Motor neuron (in vitro differentiated cells): Measurements from ENCODE around the gene SVIL. TPM values are rescaled to one million over a fixed set of nuclear protein-coding genes. Genes with fewer than 3 reads are reported as not detected.

Source experiments
- ATAC-seq, 8 experiments: fragments of 200-7000 bp; cut with Tn5 transposase; replicated peaks in 6 of 8; 2 replicates each; pipeline ENCODE4 v1.8.0; 2021; ENCODE audit warnings: mild to moderate bottlenecking in 8 of 8, moderate library complexity in 8 of 8
- H3K27ac ChIP-seq, 2 donors: fragments of 250-450 bp; sonication (Bioruptor Pico); 2 replicates each; pipeline ENCODE4 v1.9.0; 2021; ENCODE audit warnings: antibody characterized with exemption in 2 of 2, mild to moderate bottlenecking in 2 of 2, moderate library complexity in 1 of 2
- H3K4me1 ChIP-seq, 2 donors: fragments of 250-450 bp; sonication (Bioruptor Pico); replicated peaks in 1 of 2; 2 replicates each; pipeline ENCODE4 v1.6.1; 2021; ENCODE audit warnings: antibody characterized with exemption in 2 of 2, mild to moderate bottlenecking in 2 of 2, moderate library complexity in 1 of 2
- H3K4me3 ChIP-seq, 5 donors: fragments of 250-450 bp; sonication (Bioruptor Pico); 2 replicates each; pipeline ENCODE4 v1.9.0; 2021; ENCODE audit warnings: antibody characterized with exemption in 5 of 5, mild to moderate bottlenecking in 5 of 5, moderate library complexity in 4 of 5
- WGBS, 10 experiments: fragments of 450-650 bp; shearing (Covaris generic); methylation state at CpG; one replicate each; pipeline ENCODE4 v1.0.0; 2022; 5-methylcytosine and 5-hydroxymethylcytosine counted together
- in situ Hi-C, 9 experiments: fragments of 400-800 bp; cut with MboI; loops; one replicate each; pipeline ENCODE4 v1.15.0; 2021; ENCODE audit warnings: low sequenced_read_pairs in 9 of 9, low pct_unique_long_range_greater_than_20kb in 2 of 9; ENCODE audit not compliant: unreplicated experiment in 9 of 9
- total RNA-seq, 8 experiments: library from RNA; unstranded; fragments of 300-600 nt; gene quantifications; 2 replicates each; pipeline versions ENCODE4 v1.2.3 to v1.2.4, GENCODE V29; 2022

Gene SVIL
- total RNA-seq, 8 experiments from 2014 or later, result 10.4 to 128 (median 37.8) TPM

DNA sequence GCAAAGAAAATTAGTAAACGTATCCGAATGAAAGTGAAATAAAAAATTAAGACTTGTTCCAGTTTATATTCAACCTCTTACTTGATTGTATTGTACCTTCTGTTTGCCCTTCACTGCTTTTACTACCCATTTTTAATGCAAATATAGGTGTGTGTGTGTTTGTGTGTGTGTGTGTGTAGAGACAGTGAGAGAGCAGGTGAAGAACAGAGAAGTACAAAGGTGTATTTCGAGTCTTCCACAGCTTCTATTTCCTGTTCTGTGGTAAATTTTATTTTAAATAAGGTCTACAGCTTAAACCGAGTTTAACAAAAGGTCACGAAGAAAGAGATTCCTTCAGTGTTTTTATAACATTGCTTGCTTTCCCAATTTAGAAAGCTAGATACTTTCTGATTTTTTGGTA is 12.7 kb upstream of the SVIL start:
- whole genome bisulfite sequencing, 10 experiments, result 14 to 95% (median 85%) methylated on average over 3 to 5 of the region's 5 CpGs
- Histone ChIP-seq H3K27ac (no peak overlapping the region), H3K4me3 (no peak overlapping the region), H3K4me1 (peaks cover 16 to 26% of the 10 kb centered on the region in 2 donors)
- in situ Hi-C loops, result loop anchor here in 1 of 9 experiments (25.0 kb wide), 1 partner anchor 215 kb away; no protein-coding TSS in a partner anchor
- no peak for ATAC-seq

DNA sequence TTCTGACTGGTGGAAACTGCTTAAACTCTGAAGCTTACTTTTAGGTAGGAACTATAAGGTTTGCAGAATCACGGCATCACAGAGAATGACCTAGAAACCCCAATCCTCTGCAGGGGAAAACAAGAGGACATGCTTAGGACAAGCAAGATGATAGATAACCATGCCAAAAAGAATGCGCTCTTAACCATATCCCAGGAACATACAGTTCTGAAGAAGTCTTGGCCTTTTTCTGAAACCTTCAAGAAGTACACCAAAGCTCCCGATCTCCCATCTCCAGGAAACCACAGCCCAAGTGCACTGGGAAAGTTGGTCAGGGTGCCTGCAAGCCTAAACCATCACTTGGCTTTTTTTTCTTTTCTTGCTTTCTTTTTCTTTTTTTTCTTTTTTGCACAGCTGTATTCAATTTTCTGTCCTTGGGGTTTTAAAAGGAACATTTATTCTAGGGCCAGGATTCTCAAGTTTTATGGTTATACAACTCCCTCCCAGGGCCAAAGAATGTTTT is 12.2 kb upstream of the SVIL start:
- in situ Hi-C loops, result loop anchor here in 1 of 9 experiments (25.0 kb wide), 1 partner anchor 215 kb away; no protein-coding TSS in a partner anchor
- no peak overlapping the region for H3K4me3 ChIP-seq
- H3K4me1 ChIP-seq, result peaks cover 16 to 26% of the 10 kb centered on the region in 2 donors
- ATAC-seq, result peak in 1 of 8 experiments; percentile 6
- WGBS, 10 experiments, result 0 to 100% (median 75%) methylated on average over 1 to 3 of the region's 3 CpGs
- no peak overlapping the region for H3K27ac ChIP-seq

GRCh38 chr10:29646238-29646902 is 11.6 kb upstream of the SVIL start:
- Histone ChIP-seq H3K4me3 (no peak overlapping the region), H3K27ac (no peak overlapping the region), H3K4me1 (peaks cover 16 to 26% of the 10 kb centered on the region in 2 donors)
- peak; percentile 28 to 76 (median 56) for ATAC-seq
- in situ Hi-C loops, result loop anchor here in 1 of 9 experiments (25.0 kb wide), 1 partner anchor 216 kb away; no protein-coding TSS in a partner anchor
- 0 to 100% (median 70%) methylated on average over 1 to 7 of the region's 8 CpGs for WGBS, 10 experiments

DNA sequence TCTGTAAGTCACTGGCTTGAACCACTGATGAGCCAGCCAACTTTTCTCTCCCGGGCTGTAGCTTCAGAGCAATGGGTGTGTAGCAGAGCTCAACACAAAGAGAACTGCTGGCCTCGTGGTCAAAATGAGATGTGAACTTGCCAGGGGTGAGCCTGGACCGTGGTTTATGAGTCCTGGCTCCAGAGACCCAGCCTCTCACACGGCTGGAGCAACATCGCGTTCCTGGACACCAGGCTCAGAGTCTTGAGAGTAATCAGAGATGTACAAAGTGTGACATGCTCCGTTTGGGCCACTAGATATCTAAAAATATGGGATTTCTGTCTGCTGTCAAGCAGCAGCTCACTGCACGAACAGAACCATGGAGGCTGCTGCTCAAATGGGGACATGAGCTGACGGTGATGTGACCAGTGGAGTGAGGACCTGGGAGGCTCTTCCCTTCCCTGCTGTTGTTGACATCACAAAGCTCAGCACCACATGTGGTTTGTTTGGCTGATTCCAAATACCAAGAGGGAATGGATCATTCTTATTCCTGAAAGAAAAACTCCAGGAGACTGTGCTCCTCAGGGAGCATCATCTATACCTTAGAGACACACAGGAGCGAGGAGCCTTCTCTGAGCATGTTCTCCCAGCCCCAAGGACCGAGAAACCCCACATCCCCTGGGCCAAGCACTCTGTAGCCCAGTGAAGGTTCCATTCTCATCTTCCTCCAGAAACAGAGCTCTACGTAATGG is 9.2 kb upstream of the SVIL start:
- 32 to 100% (median 88%) methylated on average over 1 to 9 of the region's 12 CpGs; no CpG with 5 or more reads in 1 of the 10 experiments for WGBS, 10 experiments
- Histone ChIP-seq H3K27ac (no peak overlapping the region), H3K4me1 (peaks cover 16 to 26% of the 10 kb centered on the region in 2 donors), H3K4me3 (no peak overlapping the region)
- in situ Hi-C loops, result loop anchor here in 1 of 9 experiments (25.0 kb wide), 1 partner anchor 218 kb away; no protein-coding TSS in a partner anchor
- ATAC-seq, result peak in 1 of 8 experiments; percentile 7

DNA sequence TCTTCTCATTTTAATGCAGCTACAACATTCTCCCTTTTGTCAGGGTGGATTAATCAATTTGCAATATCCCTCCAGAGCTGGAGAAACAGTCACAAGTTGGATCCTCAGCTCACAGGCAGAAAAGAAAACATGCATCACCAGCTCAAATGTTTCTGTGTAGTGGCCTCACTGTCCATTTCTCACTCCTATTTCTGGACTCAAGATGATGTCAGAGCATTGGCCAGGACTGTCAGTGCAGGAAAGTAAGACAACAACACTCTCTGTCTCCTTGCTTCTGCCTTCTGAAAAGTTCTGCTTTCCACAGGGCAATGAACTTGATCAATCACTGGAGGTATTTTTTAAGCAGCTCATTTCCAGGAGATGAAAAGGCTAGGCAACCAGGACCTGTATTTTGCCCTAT is 8.2 kb upstream of the SVIL start:
- ATAC-seq, result peak in 6 of 8 experiments; percentile 11 to 95 (median 91)
- in situ Hi-C loops, result loop anchor here in 1 of 9 experiments (25.0 kb wide), 1 partner anchor 219 kb away; no protein-coding TSS in a partner anchor
- Histone ChIP-seq H3K4me1 (peaks cover 13 to 19% of the 10 kb centered on the region in 2 donors), H3K27ac (no peak overlapping the region), H3K4me3 (no peak overlapping the region)

GRCh38 chr10:29637537-29637936 is 2.8 kb upstream of the SVIL start:
- no peak for ATAC-seq
- WGBS, 10 experiments, result 83 to 100% (median 94%) methylated on average over 1 to 3 of the region's 3 CpGs; no CpG with 5 or more reads in 3 of the 10 experiments
- in situ Hi-C loops, result loop anchor here in 1 of 9 experiments (10.0 to 25.0 kb wide), 2 partner anchors 97 to 225 kb away; no protein-coding TSS in a partner anchor

GRCh38 chr10:29636178-29636577 is 1.4 kb upstream of the SVIL start:
- no peak overlapping the region for H3K4me3 ChIP-seq

More at GRCh38 chr10:29637537-29637936, 2.8 kb upstream of the SVIL start:
- peaks cover 18 to 29% of the 10 kb centered on the region in 2 donors for H3K4me1 ChIP-seq
- no peak overlapping the region for H3K4me3 ChIP-seq
- H3K27ac ChIP-seq, result no peak overlapping the region

DNA sequence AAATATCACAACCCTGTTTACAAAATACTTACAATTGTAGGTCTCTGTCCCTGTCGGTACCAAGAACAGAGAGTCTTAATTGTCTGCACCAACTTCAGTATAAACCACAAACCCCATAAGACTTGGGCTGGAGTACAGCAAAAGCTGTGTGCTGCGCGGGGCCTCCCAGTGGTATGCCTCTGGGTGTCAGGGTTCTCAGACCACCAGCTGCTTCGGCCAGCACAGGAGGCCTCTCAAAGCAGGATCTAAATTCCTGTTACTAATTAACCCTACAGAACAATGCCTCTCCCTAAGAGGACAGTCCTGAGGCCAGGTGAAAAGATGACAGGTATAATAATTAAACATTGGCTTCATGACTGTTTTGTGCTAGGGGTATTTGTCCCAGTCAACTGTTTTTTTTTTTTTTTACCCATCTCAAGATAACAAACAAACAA is 957 bp upstream of the SVIL start:
- peak in 4 of 8 experiments; percentile 41 to 75 (median 58) for ATAC-seq
- Histone ChIP-seq H3K4me3 (no peak overlapping the region), H3K27ac (no peak overlapping the region), H3K4me1 (peaks cover 18 to 28% of the 10 kb centered on the region in 2 donors)
- in situ Hi-C loops, result loop anchor here in 1 of 9 experiments (10.0 to 25.0 kb wide), 2 partner anchors 99 to 227 kb away; no protein-coding TSS in a partner anchor
- 0 to 50% (median 15%) methylated on average over 1 to 2 of the region's 4 CpGs; no CpG with 5 or more reads in 4 of the 10 experiments for WGBS, 10 experiments

More at GRCh38 chr10:29636178-29636577, 1.4 kb upstream of the SVIL start:
- 36 to 88% (median 68%) methylated on average over 2 of the region's 2 CpGs; no CpG with 5 or more reads in 1 of the 10 experiments for WGBS, 10 experiments
- in situ Hi-C loops, result loop anchor here in 1 of 9 experiments (10.0 to 25.0 kb wide), 2 partner anchors 99 to 226 kb away; no protein-coding TSS in a partner anchor
- ATAC-seq, result peak in 3 of 8 experiments; percentile 13 to 74 (median 35)
- H3K27ac ChIP-seq, result no peak overlapping the region
- H3K4me1 ChIP-seq, result peaks cover 18 to 28% of the 10 kb centered on the region in 2 donors

- Histone ChIP-seq H3K27ac (no peak overlapping the region), H3K4me1 (peaks cover 18 to 28% of the 10 kb centered on the region in 2 donors), H3K4me3 (no peak overlapping the region)
- in situ Hi-C loops, result loop anchor here in 1 of 9 experiments (10.0 to 25.0 kb wide), 2 partner anchors 101 to 228 kb away; no protein-coding TSS in a partner anchor
- 0 to 75% (median 44%) methylated on average over 1 to 2 of the region's 2 CpGs for WGBS, 10 experiments
- ATAC-seq, result no peak
Measured at GRCh38 chr10:29634105-29634504, 666 bp downstream of the SVIL start.

DNA sequence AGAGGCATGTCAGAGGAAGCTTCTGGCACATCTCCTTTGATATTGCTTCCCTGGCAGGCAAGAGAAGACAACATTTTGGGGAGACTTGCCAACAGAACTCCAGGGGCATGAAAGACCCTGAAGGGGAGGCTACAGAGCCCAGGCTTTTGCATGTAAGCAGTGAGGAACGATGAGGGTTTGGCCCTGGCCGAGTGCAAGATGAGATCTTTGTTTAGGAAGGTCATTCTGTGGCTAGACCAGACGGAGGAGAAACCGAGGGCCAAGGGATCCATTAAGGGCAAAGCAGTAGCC is 3.8 kb downstream of the SVIL start:
- ATAC-seq, result no peak
- H3K27ac ChIP-seq, result no peak overlapping the region
- H3K4me3 ChIP-seq, result no peak overlapping the region
- peaks cover 18 to 26% of the 10 kb centered on the region in 2 donors for H3K4me1 ChIP-seq
- in situ Hi-C loops, result loop anchor here in 1 of 9 experiments (10.0 to 25.0 kb wide), 2 partner anchors 104 to 231 kb away; no protein-coding TSS in a partner anchor
- 60 to 100% (median 96%) methylated on average over 1 to 4 of the region's 4 CpGs; no CpG with 5 or more reads in 6 of the 10 experiments for WGBS, 10 experiments

DNA sequence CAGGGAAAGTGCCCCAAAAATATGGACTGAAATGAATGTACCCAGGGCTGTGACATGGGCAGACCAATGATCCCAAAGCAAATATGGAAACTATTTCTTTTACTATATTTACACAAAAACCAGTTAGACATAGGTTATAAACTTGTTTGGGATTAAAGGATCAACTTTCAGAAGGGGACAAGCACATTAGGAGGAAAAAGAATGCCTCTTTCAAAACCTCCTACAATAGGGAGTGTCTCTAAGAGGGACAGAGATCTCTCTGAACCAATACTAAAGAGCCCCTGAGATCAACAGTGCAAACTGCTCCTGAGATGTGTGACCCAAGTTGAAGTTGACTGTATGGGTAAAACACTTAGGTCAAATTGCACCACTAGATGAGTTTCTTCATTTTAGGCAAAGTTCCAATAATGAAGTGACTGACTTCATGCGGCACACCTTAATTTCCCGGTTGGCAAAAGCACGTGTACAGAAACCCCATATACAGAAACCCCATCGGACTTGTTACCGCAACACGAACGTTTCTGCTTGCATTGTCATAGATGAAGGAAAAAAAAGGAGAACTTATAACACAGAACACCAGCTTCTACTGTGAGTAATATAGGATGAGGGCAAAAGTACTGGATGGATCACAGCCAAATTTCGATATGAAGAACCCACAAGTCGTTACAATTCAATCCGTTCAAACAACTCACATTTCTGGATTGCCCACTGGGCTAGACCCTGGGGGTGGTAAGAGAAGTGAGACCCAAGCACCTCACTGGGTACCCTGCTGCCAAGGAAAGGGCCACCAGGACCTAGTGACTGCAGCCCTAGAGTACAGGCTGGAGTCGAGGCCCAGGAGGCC is 4.3 kb downstream of the SVIL start:
- in situ Hi-C loops, result loop anchor here in 1 of 9 experiments (10.0 to 25.0 kb wide), 2 partner anchors 104 to 232 kb away; no protein-coding TSS in a partner anchor
- Histone ChIP-seq H3K4me1 (peaks cover 18 to 21% of the 10 kb centered on the region in 2 donors), H3K4me3 (no peak overlapping the region), H3K27ac (no peak overlapping the region)
- ATAC-seq, result no peak
- WGBS, 10 experiments, result 40 to 100% (median 94%) methylated on average over 2 to 8 of the region's 11 CpGs; no CpG with 5 or more reads in 3 of the 10 experiments
